IMR-90 (cell line): Measurements from ENCODE around the gene RIPK3. TPM values are rescaled to one million over a fixed set of nuclear protein-coding genes. Genes with fewer than 3 reads are reported as not detected.

ENCODE experiments used
- ATAC-seq: fragments of 200-7000 bp; cut with Tn5 transposase; 2 replicates; pipeline ENCODE4 v1.9.1; 2020; ENCODE audit warnings: low read depth, mild to moderate bottlenecking, moderate library complexity
- BruUV-seq: library from RNA; stranded (reverse); fragments of 400-500 nt; replicated peaks from 2 replicates; lab custom pipeline; 2021; lab: Mats Ljungman, UMichigan
- CTCF ChIA-PET: fragments of 300-600 bp; formaldehyde crosslinking; extraction: SDS; loops from one replicate; lab custom pipeline; 2021; ENCODE audit warnings: antibody characterized with exemption; lab: Yijun Ruan, JAX
- POLR2A ChIA-PET: fragments of 300-600 bp; sonication (Branson Sonifier 250); formaldehyde crosslinking; loops from one replicate; lab custom pipeline; 2022; ENCODE audit warnings: antibody characterized with exemption; ENCODE audit not compliant: unreplicated experiment; lab: Charles Lee
- DNase-seq: peaks from one replicate; pipeline ENCODE4 v3.0.0; 2013
- H2AFZ ChIP-seq: replicated peaks from 2 replicates; pipeline ENCODE3; 2013; ENCODE audit warnings: low read length, mild to moderate bottlenecking; ENCODE audit not compliant: poor library complexity
- H2AK5ac ChIP-seq: 2 replicates; pipeline ENCODE4 v1.6.1; 2013; ENCODE audit warnings: low read depth, low read length, inconsistent platforms
- H2AK9ac ChIP-seq: replicated peaks from 2 replicates; pipeline ENCODE3; 2013; ENCODE audit warnings: mild to moderate bottlenecking, low read depth, low read length, moderate library complexity; ENCODE audit not compliant: poor library complexity
- H2BK120ac ChIP-seq: 2 replicates; pipeline ENCODE4 v1.6.1; 2013; ENCODE audit warnings: low read depth, low read length, inconsistent platforms
- H2BK15ac ChIP-seq: 3 replicates; pipeline ENCODE4 v1.6.1; 2013; ENCODE audit warnings: low read depth, low read length, inconsistent platforms
- H2BK20ac ChIP-seq: 2 replicates; pipeline ENCODE4 v1.6.1; 2013; ENCODE audit warnings: low read depth, mild to moderate bottlenecking, inconsistent platforms, low read length, moderate library complexity
- H2BK5ac ChIP-seq: 2 replicates; pipeline ENCODE4 v1.6.1; 2013; ENCODE audit warnings: mild to moderate bottlenecking, low read depth, low read length, inconsistent platforms; ENCODE audit not compliant: poor library complexity, severe bottlenecking
- H3K14ac ChIP-seq: replicated peaks from 2 replicates; pipeline ENCODE4 v1.6.1; 2013; ENCODE audit warnings: low read depth, low read length, inconsistent platforms
- H3K18ac ChIP-seq: 2 replicates; pipeline ENCODE4 v1.6.1; 2013; ENCODE audit warnings: low read depth, low read length, control low read depth
- H3K23ac ChIP-seq: 2 replicates; pipeline ENCODE4 v1.6.1; 2013; ENCODE audit warnings: low read depth, low read length, inconsistent platforms
- H3K27ac ChIP-seq: 2 replicates; pipeline ENCODE4 v1.5.1; 2013; ENCODE audit warnings: mild to moderate bottlenecking, control low read depth, low read length; ENCODE audit not compliant: insufficient read depth
- H3K27me3 ChIP-seq: 2 replicates; pipeline ENCODE4 v1.6.1; 2013; ENCODE audit warnings: low read length; ENCODE audit not compliant: control insufficient read depth, insufficient read depth
- H3K36me3 ChIP-seq: 2 replicates; pipeline ENCODE4 v1.6.1; 2013; ENCODE audit warnings: low read length, mixed read lengths; ENCODE audit not compliant: control insufficient read depth, insufficient read depth
- H3K4ac ChIP-seq: 2 replicates; pipeline ENCODE4 v1.6.1; 2013; ENCODE audit warnings: low read depth, low read length, inconsistent platforms
- H3K4me1 ChIP-seq: 2 replicates; pipeline ENCODE4 v1.6.1; 2013; ENCODE audit warnings: low read length, mixed read lengths; ENCODE audit not compliant: control insufficient read depth, insufficient read depth
- H3K4me2 ChIP-seq: 2 replicates; pipeline ENCODE4 v1.6.1; 2013; ENCODE audit warnings: low read depth, mild to moderate bottlenecking, control low read depth, low read length, moderate library complexity
- H3K4me3 ChIP-seq: 2 replicates; pipeline ENCODE4 v1.5.1; 2013; ENCODE audit warnings: low read depth, mild to moderate bottlenecking, control low read depth, low read length, moderate library complexity; ENCODE audit not compliant: insufficient read depth
- H3K56ac ChIP-seq: 2 replicates; pipeline ENCODE4 v1.6.1; 2013; ENCODE audit warnings: low read length, inconsistent platforms; ENCODE audit not compliant: insufficient read depth; ENCODE audit errors: extremely low read depth
- H3K79me1 ChIP-seq, 2 experiments: 2 replicates each; pipeline ENCODE4 v1.6.1; 2013; ENCODE audit warnings: low read length in 2 of 2, inconsistent platforms in 1 of 2, low read depth in 1 of 2
- H3K9ac ChIP-seq: 2 replicates; pipeline ENCODE4 v1.6.1; 2013; ENCODE audit warnings: low read depth, low read length, control low read depth
- H3K9me1 ChIP-seq: 2 replicates; pipeline ENCODE4 v1.6.1; 2013; ENCODE audit warnings: low read length, inconsistent platforms; ENCODE audit not compliant: insufficient read depth
- H3K9me3 ChIP-seq: 2 replicates; pipeline ENCODE4 v1.6.1; 2013; ENCODE audit warnings: low read length; ENCODE audit not compliant: control insufficient read depth, insufficient read depth
- H4K20me1 ChIP-seq: 2 replicates; pipeline ENCODE4 v1.6.1; 2013; ENCODE audit warnings: low read length, inconsistent platforms; ENCODE audit not compliant: insufficient read depth
- H4K5ac ChIP-seq: 2 replicates; pipeline ENCODE4 v1.6.1; 2013; ENCODE audit warnings: mild to moderate bottlenecking, low read depth, low read length, control low read depth
- H4K8ac ChIP-seq, 2 experiments: 2 replicates each; pipeline ENCODE4 v1.6.1; 2013; ENCODE audit warnings: low read depth in 2 of 2, low read length in 2 of 2, control low read depth in 1 of 2, inconsistent platforms in 1 of 2
- H4K91ac ChIP-seq: 2 replicates; pipeline ENCODE4 v1.6.1; 2013; ENCODE audit warnings: low read depth, low read length, inconsistent platforms; ENCODE audit not compliant: insufficient read depth
- BHLHE40 ChIP-seq: fragments of 150-350 bp; IDR thresholded peaks from 2 replicates; pipeline ENCODE4 v1.6.1; 2016; ENCODE audit warnings: mild to moderate bottlenecking, low read depth, low read length
- CEBPB ChIP-seq: IDR thresholded peaks from 2 replicates; pipeline ENCODE4 v1.6.1; 2012; ENCODE audit warnings: low read depth, low read length, improper control_type of control experiment
- CHD1 ChIP-seq: IDR thresholded peaks from 2 replicates; pipeline ENCODE4 v1.6.1; 2012; ENCODE audit warnings: low read depth, low read length, improper control_type of control experiment
- FOS ChIP-seq: fragments of 150-350 bp; IDR thresholded peaks from 2 replicates; pipeline ENCODE4 v1.6.1; 2016; ENCODE audit warnings: low read depth, low read length
- MAFK ChIP-seq: IDR thresholded peaks from 2 replicates; pipeline ENCODE4 v1.6.1; 2012; ENCODE audit warnings: low read depth, low read length, improper control_type of control experiment
- MAZ ChIP-seq: IDR thresholded peaks from 2 replicates; pipeline ENCODE4 v1.6.1; 2012; ENCODE audit warnings: low read depth, mild to moderate bottlenecking, low read length, improper control_type of control experiment, moderate library complexity, borderline replicate concordance
- MXI1 ChIP-seq: IDR thresholded peaks from 2 replicates; pipeline ENCODE4 v1.6.1; 2012; ENCODE audit warnings: low read depth, mild to moderate bottlenecking, low read length, moderate library complexity, borderline replicate concordance
- RAD21 ChIP-seq: IDR thresholded peaks from 2 replicates; pipeline ENCODE4 v1.6.1; 2012; ENCODE audit warnings: low read length, improper control_type of control experiment
- RCOR1 ChIP-seq: IDR thresholded peaks from 2 replicates; pipeline ENCODE4 v1.6.1; 2012; ENCODE audit warnings: mild to moderate bottlenecking, low read length, improper control_type of control experiment; ENCODE audit not compliant: insufficient replicate concordance
- RFX5 ChIP-seq: IDR thresholded peaks from 2 replicates; pipeline ENCODE4 v1.8.0; 2012; ENCODE audit warnings: low read depth, mild to moderate bottlenecking, low read length, moderate library complexity
- WGBS, 2 experiments: methylation state at CpG; one replicate each; pipeline versions ENCODE4 v1.1.5 to v1.1.7; 2013; ENCODE audit warnings: missing lambda C conversion rate in 2 of 2; ENCODE audit not compliant: insufficient read length in 1 of 2; ENCODE audit errors: extremely low coverage in 2 of 2; 5-methylcytosine and 5-hydroxymethylcytosine counted together
- dilution Hi-C: fragments of 300-500 bp; cut with HindIII; formaldehyde crosslinking; loops from one replicate; pipeline ENCODE4 v1.14.3; 2018; ENCODE audit warnings: low sequenced_read_pairs; ENCODE audit not compliant: unreplicated experiment
- in situ Hi-C: fragments of 300-500 bp; cut with MboI; formaldehyde crosslinking; loops from 3 replicates; pipeline ENCODE4 v1.14.3; 2019; ENCODE audit warnings: low sequenced_read_pairs, inconsistent platforms, mixed read lengths
- intact Hi-C: fragments of 100-400 bp; cut with micrococcal nuclease; formaldehyde crosslinking; loops from 2 replicates; pipeline ENCODE4 v1.10.0; 2022
- polyA plus RNA-seq, 3 experiments: library from polyadenylated mRNA; depleted of rRNA; stranded (reverse); fragments of >200 nt; gene quantifications; 2 replicates each; pipeline ENCODE4 v1.2.3, GENCODE V29; 2012; ENCODE audit warnings: low replicate concordance in 1 of 3
- total RNA-seq: library from RNA; depleted of rRNA; stranded (reverse); fragments of >200 nt; gene quantifications from 2 replicates; pipeline ENCODE4 v1.2.3, GENCODE V29; 2012
- TF ChIP-seq, protein P1 (sequence below): conservative IDR thresholded peaks from 2 replicates; pipeline ENCODE4 v1.5.1; 2012; ENCODE audit warnings: mild to moderate bottlenecking, low read depth, low read length, improper control_type of control experiment

RIPK3 gene
- total and polyA plus RNA-seq, 2 of the 4 experiments (the other 2 are of a cell fraction), result 0.09 TPM; not detected in 1

DNA sequence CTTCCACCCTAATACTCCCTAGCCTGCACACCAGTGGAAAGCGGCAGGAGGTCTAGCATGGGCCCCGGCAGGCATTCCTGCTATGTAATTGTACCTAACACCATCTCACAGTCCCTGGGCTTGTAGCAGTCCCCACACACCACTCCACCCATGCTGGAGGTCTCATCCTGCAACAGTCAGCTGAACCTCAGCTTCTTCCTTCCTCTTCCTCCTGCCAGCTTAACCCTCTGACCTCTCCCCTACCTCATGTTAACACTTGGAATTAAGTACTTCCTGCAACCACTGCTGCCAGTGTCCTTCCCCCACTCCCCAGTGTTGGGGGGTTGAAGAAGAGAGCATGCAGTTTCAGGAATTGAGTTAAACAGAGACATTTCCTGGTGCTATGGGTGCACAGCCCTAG, 12.5 kb downstream of the RIPK3 start:
- WGBS, 2 experiments, result no CpG with 5 or more reads among the region's 2 CpGs
- Histone ChIP-seq H2BK5ac (no peak overlapping the region), H2AK9ac (no peak overlapping the region), H3K23ac (no peak overlapping the region), H3K36me3 (no peaks in the 10 kb centered on the region), H3K4me1 (no peaks in the 10 kb centered on the region; the same call in 1 of the 2 replicates), H4K91ac (no peak overlapping the region), H3K27me3 (peaks cover 31% of the 10 kb centered on the region), H3K18ac (no peak overlapping the region), H3K79me1 (no peaks in the 10 kb centered on the region), H2BK20ac (no peak overlapping the region), H3K56ac (no peak overlapping the region), H4K8ac (no peak overlapping the region), H4K20me1 (no peaks in the 10 kb centered on the region), H2BK120ac (no peak overlapping the region), H3K27ac (no peak overlapping the region), H3K4me3 (no peak overlapping the region), H2AK5ac (no peak overlapping the region), H3K14ac (no peak overlapping the region), H3K9me3 (no peaks in the 10 kb centered on the region), H3K9ac (no peak overlapping the region), H3K4ac (no peak overlapping the region), H3K4me2 (no peak overlapping the region), H4K5ac (no peak overlapping the region), H2AFZ (no peak overlapping the region), H3K9me1 (no peaks in the 10 kb centered on the region; the same call in 1 of the 2 replicates), H2BK15ac (no peak overlapping the region)
- no peak for ATAC-seq
- dilution Hi-C loops, result no loop called here
- intact Hi-C loops, result no loop called here
- in situ Hi-C loops, result no loop called here
- CTCF ChIA-PET, result interaction anchor here (1.9 kb wide), 1 partner anchor 104 kb away, joined by 12 read pairs; no protein-coding TSS in a partner anchor
- no TSS peak for BruUV-seq
- POLR2A ChIA-PET, result no interaction called here
- no peak for DNase-seq
- TF ChIP-seq, protein P1, sequence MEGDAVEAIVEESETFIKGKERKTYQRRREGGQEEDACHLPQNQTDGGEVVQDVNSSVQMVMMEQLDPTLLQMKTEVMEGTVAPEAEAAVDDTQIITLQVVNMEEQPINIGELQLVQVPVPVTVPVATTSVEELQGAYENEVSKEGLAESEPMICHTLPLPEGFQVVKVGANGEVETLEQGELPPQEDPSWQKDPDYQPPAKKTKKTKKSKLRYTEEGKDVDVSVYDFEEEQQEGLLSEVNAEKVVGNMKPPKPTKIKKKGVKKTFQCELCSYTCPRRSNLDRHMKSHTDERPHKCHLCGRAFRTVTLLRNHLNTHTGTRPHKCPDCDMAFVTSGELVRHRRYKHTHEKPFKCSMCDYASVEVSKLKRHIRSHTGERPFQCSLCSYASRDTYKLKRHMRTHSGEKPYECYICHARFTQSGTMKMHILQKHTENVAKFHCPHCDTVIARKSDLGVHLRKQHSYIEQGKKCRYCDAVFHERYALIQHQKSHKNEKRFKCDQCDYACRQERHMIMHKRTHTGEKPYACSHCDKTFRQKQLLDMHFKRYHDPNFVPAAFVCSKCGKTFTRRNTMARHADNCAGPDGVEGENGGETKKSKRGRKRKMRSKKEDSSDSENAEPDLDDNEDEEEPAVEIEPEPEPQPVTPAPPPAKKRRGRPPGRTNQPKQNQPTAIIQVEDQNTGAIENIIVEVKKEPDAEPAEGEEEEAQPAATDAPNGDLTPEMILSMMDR, result no peak
- TF ChIP-seq RAD21, result no peak
- no peak for TF ChIP-seq RFX5
- no peak for TF ChIP-seq CEBPB
- TF ChIP-seq FOS, result no peak
- TF ChIP-seq CHD1, result no peak
- no peak for TF ChIP-seq BHLHE40
- no peak for TF ChIP-seq RCOR1
- TF ChIP-seq MAZ, result no peak
- no peak for TF ChIP-seq MXI1
- no peak for TF ChIP-seq MAFK
